GM12878 (cell line): ENCODE measurements around the gene YPEL2.

Experiments
- ATF2 ChIP-seq: IDR thresholded peaks from 2 replicates; pipeline ENCODE4 v1.6.1; 2012; ENCODE audit warnings: low read length, inconsistent platforms
- CREB1 ChIP-seq: IDR thresholded peaks from 2 replicates; pipeline ENCODE4 v1.6.1; 2012; ENCODE audit warnings: low read depth, mild to moderate bottlenecking, inconsistent platforms
- EGR1 ChIP-seq, 2 experiments: IDR thresholded peaks; 1 replicate in 1 of 2; 2 replicates in 1 of 2; pipeline ENCODE4 v1.6.1; 2011 to 2012; ENCODE audit warnings: low read depth in 2 of 2, low read length in 2 of 2, borderline replicate concordance in 1 of 2, mild to moderate bottlenecking in 1 of 2, moderate library complexity in 1 of 2
- EP300 ChIP-seq, 2 experiments: fragments of 150-350 bp in 1 of 2; IDR thresholded peaks; 2 replicates each; pipeline ENCODE4 v1.6.1; 2011 to 2012; ENCODE audit warnings: low read depth in 2 of 2, low read length in 2 of 2, borderline replicate concordance in 1 of 2, improper control_type of control experiment in 1 of 2, inconsistent platforms in 1 of 2; ENCODE audit not compliant: control insufficient read depth in 1 of 2
- IKZF1 ChIP-seq: fragments of 450-650 bp; conservative IDR thresholded peaks from 2 replicates; pipeline ENCODE4 v1.6.1; 2017; ENCODE audit warnings: antibody characterized with exemption, mild to moderate bottlenecking
- NFYB ChIP-seq: IDR thresholded peaks from 2 replicates; pipeline ENCODE4 v1.6.1; 2011; ENCODE audit warnings: low read depth, mild to moderate bottlenecking, low read length, improper control_type of control experiment, moderate library complexity; ENCODE audit not compliant: insufficient read depth
- NRF1 ChIP-seq: conservative IDR thresholded peaks from 2 replicates; pipeline ENCODE4 v1.6.1; 2011; ENCODE audit warnings: mild to moderate bottlenecking, low read depth, low read length, improper control_type of control experiment
- POLR2AphosphoS2 ChIP-seq: IDR thresholded peaks from 2 replicates; pipeline ENCODE4 v1.6.1; 2011; ENCODE audit warnings: low read depth, mild to moderate bottlenecking, low read length, improper control_type of control experiment, moderate library complexity
- REST ChIP-seq: IDR thresholded peaks from 2 replicates; pipeline ENCODE4 v1.6.1; 2012; ENCODE audit warnings: mild to moderate bottlenecking, low read depth, low read length
- SREBF1 ChIP-seq: IDR thresholded peaks from 2 replicates; pipeline ENCODE4 v1.6.1; 2012; ENCODE audit warnings: mild to moderate bottlenecking, low read length
- YY1 ChIP-seq: IDR thresholded peaks from 2 replicates; pipeline ENCODE4 v1.6.1; 2011; ENCODE audit warnings: low read depth, mild to moderate bottlenecking, low read length
- ZBTB33 ChIP-seq: fragments of 450-650 bp; IDR thresholded peaks from 2 replicates; pipeline ENCODE4 v1.6.1; 2017; ENCODE audit warnings: mild to moderate bottlenecking

GRCh38 chr17:59315866-59316265, 15.6 kb upstream of the YPEL2 start:
- TF ChIP-seq YY1 (no peak), ATF2 (no peak), POLR2AphosphoS2 (no peak), ZBTB33 (no peak), EP300 (IDR thresholded peaks at IDR 0.05; ENCODE audit: borderline replicate concordance in 1 of 2, control insufficient read depth in 1 of 2, low read depth in 2 of 2, low read length in 2 of 2) (no peak), IKZF1 (no peak), NRF1 (no peak), NFYB (no peak), SREBF1 (no peak), EGR1 (IDR thresholded peaks at IDR 0.05; ENCODE audit: borderline replicate concordance in 1 of 2, low read depth in 2 of 2, low read length in 2 of 2) (no peak), CREB1 (no peak), REST (no peak)
